DND-41 (cell line): ENCODE results near the gene RNF2.

Experiments used
- CTCF ChIP-seq: IDR thresholded peaks from 2 replicates; pipeline ENCODE4 v1.5.1; 2012; ENCODE audit warnings: borderline replicate concordance, low read length, moderate library complexity, mild to moderate bottlenecking; ENCODE audit not compliant: poor library complexity, severe bottlenecking; ENCODE audit errors: extremely low read depth
- EZH2 ChIP-seq: IDR thresholded peaks from 3 replicates; pipeline ENCODE4 v1.6.1; 2012; ENCODE audit warnings: borderline replicate concordance, low read depth, mild to moderate bottlenecking, moderate library complexity, low read length, inconsistent platforms; ENCODE audit not compliant: severe bottlenecking

GRCh38 chr1:185017338-185017737 lies 28.0 kb upstream of the RNF2 start:
- TF ChIP-seq CTCF: no peak
- no peak for TF ChIP-seq EZH2
